ENCODE data around the gene CHURC1.

CHURC1 gene

GRCh38 chr14:64940336-64940910 is 26.2 kb downstream of the CHURC1 start:
- no peak for DNase-seq

- no peak for DNase-seq
Observed at GRCh38 chr14:64942531-64943111, 28.4 kb downstream of the CHURC1 start, which contains the start of gene GPX2. Gene GPX2 (minus strand): TSS chr14:64942745. CDS start chr14:64942726, 19 bp downstream.

GRCh38 chr14:64943556-64943955 is 29.3 kb downstream of the CHURC1 start:
- no peak for DNase-seq

GRCh38 chr14:64944041-64944440 is 29.8 kb downstream of the CHURC1 start:
- DNase-seq, result no peak

- DNase-seq, result no peak
Observed at GRCh38 chr14:64944861-64945260, 30.6 kb downstream of the CHURC1 start.

- no peak for DNase-seq
Observed at GRCh38 chr14:64945431-64946178, 31.4 kb downstream of the CHURC1 start.

- no peak for DNase-seq
Observed at GRCh38 chr14:64946310-64947045, 32.2 kb downstream of the CHURC1 start.

- DNase-seq, result no peak
Observed at GRCh38 chr14:64947710-64948611, 33.7 kb downstream of the CHURC1 start.

- no peak for DNase-seq
Observed at GRCh38 chr14:64948612-64949210, 34.5 kb downstream of the CHURC1 start.

- DNase-seq, result no peak
Observed at GRCh38 chr14:64950889-64951288, 36.6 kb downstream of the CHURC1 start.

- DNase-seq, result no peak
Observed at GRCh38 chr14:64951291-64951690, 37.0 kb downstream of the CHURC1 start.

GRCh38 chr14:64951724-64952123 is 37.5 kb downstream of the CHURC1 start:
- DNase-seq, result no peak

GRCh38 chr14:64952598-64953309 is 38.5 kb downstream of the CHURC1 start:
- DNase-seq, result no peak

- no peak for DNase-seq
Observed at GRCh38 chr14:64953310-64953654, 39.0 kb downstream of the CHURC1 start.

GRCh38 chr14:64953661-64954060 is 39.4 kb downstream of the CHURC1 start:
- DNase-seq, result no peak

- DNase-seq, result no peak
Observed at GRCh38 chr14:64954491-64955240, 40.4 kb downstream of the CHURC1 start.

- DNase-seq, result no peak
Observed at GRCh38 chr14:64955297-64955696, 41.0 kb downstream of the CHURC1 start.

GRCh38 chr14:64956697-64957406 is 42.6 kb downstream of the CHURC1 start:
- DNase-seq, result no peak

GRCh38 chr14:64958201-64958600 is 43.9 kb downstream of the CHURC1 start:
- DNase-seq, result no peak

GRCh38 chr14:64958743-64959142 is 44.5 kb downstream of the CHURC1 start:
- no peak for DNase-seq

Data from CD4-positive, alpha-beta T cell treated with Interleukin-4 for 4 hours (primary cell).